WTC11 (cell line): ENCODE results near the gene ARHGAP25. TPM values are rescaled to one million over a fixed set of nuclear protein-coding genes. Genes with fewer than 3 reads are reported as not detected.

Source experiments
- ATAC-seq: fragments of 200-7000 bp; cut with Tn5 transposase; 2 replicates; pipeline ENCODE4 v1.10.0; 2021; ENCODE audit warnings: mild to moderate bottlenecking, moderate library complexity
- CTCF ChIA-PET: fragments of 300-600 bp; sonication (Branson Sonifier 250); formaldehyde crosslinking; loops from one replicate; lab custom pipeline; 2021; ENCODE audit warnings: antibody characterized with exemption; lab: Charles Lee
- POLR2A ChIA-PET: fragments of 350-600 bp; sonication (Branson Sonifier 250); formaldehyde crosslinking; loops from one replicate; lab custom pipeline; 2021; ENCODE audit warnings: antibody characterized with exemption; lab: Charles Lee
- DNase-seq: peaks from one replicate; pipeline ENCODE4 v3.0.0; 2021; ENCODE audit warnings: low spot score
- H3K27ac Mint-ChIP-seq: 2 replicates; pipeline ENCODE4 v1.8.0; 2021; ENCODE audit warnings: mixed read lengths
- H3K27me3 Mint-ChIP-seq: 2 replicates; pipeline ENCODE4 v1.8.0; 2021; ENCODE audit warnings: low read depth, mild to moderate bottlenecking, moderate library complexity, mixed read lengths
- H3K36me3 Mint-ChIP-seq: 2 replicates; pipeline ENCODE4 v1.8.0; 2021; ENCODE audit warnings: mixed read lengths
- H3K4me1 Mint-ChIP-seq: 2 replicates; pipeline ENCODE4 v1.8.0; 2022; ENCODE audit warnings: mixed read lengths
- H3K4me3 Mint-ChIP-seq: 2 replicates; pipeline ENCODE4 v1.8.0; 2021; ENCODE audit warnings: mild to moderate bottlenecking, moderate library complexity, mixed read lengths
- H3K9me3 Mint-ChIP-seq: 2 replicates; pipeline ENCODE4 v1.8.0; 2021; ENCODE audit warnings: mixed read lengths
- CREM ChIP-seq: sonication (generic); formaldehyde crosslinking; IDR thresholded peaks from 2 replicates; pipeline ENCODE4 v1.8.1; 2022; ENCODE audit warnings: mild to moderate bottlenecking, missing genetic modification reagents, moderate library complexity
- ETV6 ChIP-seq: sonication (generic); formaldehyde crosslinking; IDR thresholded peaks from 2 replicates; pipeline ENCODE4 v1.8.1; 2022; ENCODE audit warnings: mild to moderate bottlenecking, missing genetic modification reagents
- FOXK1 ChIP-seq: sonication (generic); formaldehyde crosslinking; IDR thresholded peaks from 2 replicates; pipeline ENCODE4 v1.8.0; 2022; ENCODE audit warnings: mild to moderate bottlenecking, moderate library complexity, missing genetic modification reagents
- GTF2I ChIP-seq: fragments of 250-450 bp; sonication (Bioruptor Pico); conservative IDR thresholded peaks from 2 replicates; pipeline ENCODE4 v1.4.0; 2021; ENCODE audit warnings: mild to moderate bottlenecking
- KAT7 ChIP-seq: sonication (generic); formaldehyde crosslinking; IDR thresholded peaks from 2 replicates; pipeline ENCODE4 v1.8.1; 2023; ENCODE audit warnings: missing genetic modification reagents, mild to moderate bottlenecking, borderline replicate concordance
- NFATC4 ChIP-seq: fragments of 250-450 bp; sonication (Bioruptor Pico); IDR thresholded peaks from 2 replicates; pipeline ENCODE4 v1.9.0; 2021; ENCODE audit warnings: mild to moderate bottlenecking
- RORB ChIP-seq: fragments of 250-450 bp; sonication (Bioruptor Pico); IDR thresholded peaks from 2 replicates; pipeline ENCODE4 v1.9.0; 2021; ENCODE audit warnings: mild to moderate bottlenecking
- SMAD3 ChIP-seq: sonication (generic); formaldehyde crosslinking; IDR thresholded peaks from 2 replicates; pipeline ENCODE4 v1.8.0; 2022; ENCODE audit warnings: missing genetic modification reagents, mild to moderate bottlenecking, borderline replicate concordance
- SMAD4 ChIP-seq: sonication (generic); formaldehyde crosslinking; IDR thresholded peaks from 2 replicates; pipeline ENCODE4 v1.8.0; 2022; ENCODE audit warnings: mild to moderate bottlenecking, missing genetic modification reagents
- ZNF121 ChIP-seq: sonication (generic); formaldehyde crosslinking; IDR thresholded peaks from 2 replicates; pipeline ENCODE4 v1.8.0; 2023; ENCODE audit warnings: missing genetic modification reagents
- ZNF219 ChIP-seq: sonication (generic); formaldehyde crosslinking; IDR thresholded peaks from 2 replicates; pipeline ENCODE4 v1.8.0; 2023; ENCODE audit warnings: missing genetic modification reagents, mild to moderate bottlenecking, borderline replicate concordance
- ZNF317 ChIP-seq: sonication (generic); formaldehyde crosslinking; IDR thresholded peaks from 2 replicates; pipeline ENCODE4 v1.8.1; 2023; ENCODE audit warnings: low read depth, mild to moderate bottlenecking, moderate library complexity, missing genetic modification reagents, borderline replicate concordance
- ZNF671 ChIP-seq: fragments of 250-450 bp; sonication (Bioruptor Pico); IDR thresholded peaks from 2 replicates; pipeline ENCODE4 v1.8.0; 2021; ENCODE audit warnings: mild to moderate bottlenecking
- total RNA-seq: library from RNA; stranded (reverse); gene quantifications from 3 replicates; pipeline ENCODE4 v1.2.3, GENCODE V29; 2021
- TF ChIP-seq, protein P1 (sequence below): sonication (generic); formaldehyde crosslinking; IDR thresholded peaks from 2 replicates; pipeline ENCODE4 v1.8.1; 2023; ENCODE audit warnings: mild to moderate bottlenecking, missing genetic modification reagents
- TF ChIP-seq, protein P2 (sequence below): sonication (generic); formaldehyde crosslinking; conservative IDR thresholded peaks from 2 replicates; pipeline ENCODE4 v1.8.1; 2023; ENCODE audit warnings: mild to moderate bottlenecking, low read depth, missing genetic modification reagents, moderate library complexity
- TF ChIP-seq, protein P3 (sequence below): sonication (generic); formaldehyde crosslinking; IDR thresholded peaks from 2 replicates; pipeline ENCODE4 v1.8.0; 2023; ENCODE audit warnings: missing genetic modification reagents
- TF ChIP-seq, protein P4 (sequence below): fragments of 250-450 bp; sonication (Bioruptor Pico); IDR thresholded peaks from 2 replicates; pipeline ENCODE4 v1.9.0; 2021; ENCODE audit warnings: mild to moderate bottlenecking
- TF ChIP-seq, protein P5 (sequence below): fragments of 250-450 bp; sonication (Bioruptor Pico); IDR thresholded peaks from 2 replicates; pipeline ENCODE4 v1.9.0; 2021; ENCODE audit warnings: moderate library complexity, mild to moderate bottlenecking, inconsistent platforms, borderline replicate concordance
- TF ChIP-seq, protein P6 (sequence below): sonication (generic); formaldehyde crosslinking; IDR thresholded peaks from 2 replicates; pipeline ENCODE4 v1.8.1; 2022; ENCODE audit warnings: low read depth, missing genetic modification reagents, borderline replicate concordance
- TF ChIP-seq, protein P7 (sequence below): fragments of 250-450 bp; sonication (Bioruptor Pico); IDR thresholded peaks from 2 replicates; pipeline ENCODE4 v1.9.0; 2021; ENCODE audit warnings: mild to moderate bottlenecking, borderline replicate concordance

Gene ARHGAP25
- total RNA-seq, 1 experiment from 2014 or later = 2.9 TPM

DNA sequence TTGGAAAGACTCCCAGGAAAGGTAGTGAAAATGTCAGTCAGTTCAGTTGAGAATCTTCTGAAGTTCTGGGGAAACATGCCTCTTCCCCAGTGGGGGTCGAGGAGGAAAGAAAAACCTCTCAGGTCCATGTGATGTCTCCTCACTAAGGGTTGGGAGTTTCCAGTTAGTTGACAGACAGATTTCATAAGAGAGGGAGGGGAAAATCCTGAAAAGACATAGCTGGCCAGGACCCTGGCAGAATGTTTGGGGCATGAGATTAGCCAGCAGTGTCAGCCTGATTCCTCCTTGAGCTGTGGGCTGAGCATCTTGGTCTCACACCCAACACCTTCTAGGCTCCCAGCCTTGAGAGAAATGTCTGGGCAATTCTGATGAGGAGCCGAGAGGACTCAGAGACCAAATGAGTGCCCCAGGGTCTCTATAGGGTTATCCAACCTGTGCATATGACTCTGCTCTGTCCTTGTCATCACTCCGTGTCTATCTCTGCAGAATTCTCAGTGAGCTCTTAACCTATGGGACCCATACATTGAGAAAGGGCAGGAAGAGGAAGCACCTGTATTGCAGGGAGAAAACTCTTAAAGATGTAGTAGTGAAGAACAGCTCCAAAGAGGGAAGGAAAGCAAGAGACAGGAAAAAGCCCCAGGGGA is 122.7 kb downstream of the ARHGAP25 start:
- TF ChIP-seq NFATC4 (no peak), KAT7 (CRISPR knock-in tag) (no peak), SMAD3 (CRISPR knock-in tag) (no peak), CREM (CRISPR knock-in tag) (no peak), ZNF219 (CRISPR knock-in tag) (no peak), ZNF317 (CRISPR knock-in tag) (no peak), RORB (CRISPR knock-in tag) (no peak), ZNF671 (no peak), SMAD4 (CRISPR knock-in tag) (no peak), FOXK1 (CRISPR knock-in tag) (no peak), ETV6 (CRISPR knock-in tag) (no peak), GTF2I (CRISPR knock-in tag) (no peak), ZNF121 (no peak)
- TF ChIP-seq, protein P1, sequence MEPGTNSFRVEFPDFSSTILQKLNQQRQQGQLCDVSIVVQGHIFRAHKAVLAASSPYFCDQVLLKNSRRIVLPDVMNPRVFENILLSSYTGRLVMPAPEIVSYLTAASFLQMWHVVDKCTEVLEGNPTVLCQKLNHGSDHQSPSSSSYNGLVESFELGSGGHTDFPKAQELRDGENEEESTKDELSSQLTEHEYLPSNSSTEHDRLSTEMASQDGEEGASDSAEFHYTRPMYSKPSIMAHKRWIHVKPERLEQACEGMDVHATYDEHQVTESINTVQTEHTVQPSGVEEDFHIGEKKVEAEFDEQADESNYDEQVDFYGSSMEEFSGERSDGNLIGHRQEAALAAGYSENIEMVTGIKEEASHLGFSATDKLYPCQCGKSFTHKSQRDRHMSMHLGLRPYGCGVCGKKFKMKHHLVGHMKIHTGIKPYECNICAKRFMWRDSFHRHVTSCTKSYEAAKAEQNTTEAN = no peak
- TF ChIP-seq, protein P2, sequence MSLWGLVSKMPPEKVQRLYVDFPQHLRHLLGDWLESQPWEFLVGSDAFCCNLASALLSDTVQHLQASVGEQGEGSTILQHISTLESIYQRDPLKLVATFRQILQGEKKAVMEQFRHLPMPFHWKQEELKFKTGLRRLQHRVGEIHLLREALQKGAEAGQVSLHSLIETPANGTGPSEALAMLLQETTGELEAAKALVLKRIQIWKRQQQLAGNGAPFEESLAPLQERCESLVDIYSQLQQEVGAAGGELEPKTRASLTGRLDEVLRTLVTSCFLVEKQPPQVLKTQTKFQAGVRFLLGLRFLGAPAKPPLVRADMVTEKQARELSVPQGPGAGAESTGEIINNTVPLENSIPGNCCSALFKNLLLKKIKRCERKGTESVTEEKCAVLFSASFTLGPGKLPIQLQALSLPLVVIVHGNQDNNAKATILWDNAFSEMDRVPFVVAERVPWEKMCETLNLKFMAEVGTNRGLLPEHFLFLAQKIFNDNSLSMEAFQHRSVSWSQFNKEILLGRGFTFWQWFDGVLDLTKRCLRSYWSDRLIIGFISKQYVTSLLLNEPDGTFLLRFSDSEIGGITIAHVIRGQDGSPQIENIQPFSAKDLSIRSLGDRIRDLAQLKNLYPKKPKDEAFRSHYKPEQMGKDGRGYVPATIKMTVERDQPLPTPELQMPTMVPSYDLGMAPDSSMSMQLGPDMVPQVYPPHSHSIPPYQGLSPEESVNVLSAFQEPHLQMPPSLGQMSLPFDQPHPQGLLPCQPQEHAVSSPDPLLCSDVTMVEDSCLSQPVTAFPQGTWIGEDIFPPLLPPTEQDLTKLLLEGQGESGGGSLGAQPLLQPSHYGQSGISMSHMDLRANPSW (CRISPR knock-in tag) = no peak
- TF ChIP-seq, protein P3, sequence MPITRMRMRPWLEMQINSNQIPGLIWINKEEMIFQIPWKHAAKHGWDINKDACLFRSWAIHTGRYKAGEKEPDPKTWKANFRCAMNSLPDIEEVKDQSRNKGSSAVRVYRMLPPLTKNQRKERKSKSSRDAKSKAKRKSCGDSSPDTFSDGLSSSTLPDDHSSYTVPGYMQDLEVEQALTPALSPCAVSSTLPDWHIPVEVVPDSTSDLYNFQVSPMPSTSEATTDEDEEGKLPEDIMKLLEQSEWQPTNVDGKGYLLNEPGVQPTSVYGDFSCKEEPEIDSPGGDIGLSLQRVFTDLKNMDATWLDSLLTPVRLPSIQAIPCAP (CRISPR knock-in tag) = no peak
- TF ChIP-seq, protein P4, sequence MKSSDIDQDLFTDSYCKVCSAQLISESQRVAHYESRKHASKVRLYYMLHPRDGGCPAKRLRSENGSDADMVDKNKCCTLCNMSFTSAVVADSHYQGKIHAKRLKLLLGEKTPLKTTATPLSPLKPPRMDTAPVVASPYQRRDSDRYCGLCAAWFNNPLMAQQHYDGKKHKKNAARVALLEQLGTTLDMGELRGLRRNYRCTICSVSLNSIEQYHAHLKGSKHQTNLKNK (CRISPR knock-in tag) = no peak
- TF ChIP-seq, protein P5, sequence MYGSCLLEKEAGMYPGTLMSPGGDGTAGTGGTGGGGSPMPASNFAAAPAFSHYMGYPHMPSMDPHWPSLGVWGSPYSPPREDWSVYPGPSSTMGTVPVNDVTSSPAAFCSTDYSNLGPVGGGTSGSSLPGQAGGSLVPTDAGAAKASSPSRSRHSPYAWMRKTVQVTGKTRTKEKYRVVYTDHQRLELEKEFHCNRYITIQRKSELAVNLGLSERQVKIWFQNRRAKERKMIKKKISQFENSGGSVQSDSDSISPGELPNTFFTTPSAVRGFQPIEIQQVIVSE = no peak
- TF ChIP-seq, protein P6, sequence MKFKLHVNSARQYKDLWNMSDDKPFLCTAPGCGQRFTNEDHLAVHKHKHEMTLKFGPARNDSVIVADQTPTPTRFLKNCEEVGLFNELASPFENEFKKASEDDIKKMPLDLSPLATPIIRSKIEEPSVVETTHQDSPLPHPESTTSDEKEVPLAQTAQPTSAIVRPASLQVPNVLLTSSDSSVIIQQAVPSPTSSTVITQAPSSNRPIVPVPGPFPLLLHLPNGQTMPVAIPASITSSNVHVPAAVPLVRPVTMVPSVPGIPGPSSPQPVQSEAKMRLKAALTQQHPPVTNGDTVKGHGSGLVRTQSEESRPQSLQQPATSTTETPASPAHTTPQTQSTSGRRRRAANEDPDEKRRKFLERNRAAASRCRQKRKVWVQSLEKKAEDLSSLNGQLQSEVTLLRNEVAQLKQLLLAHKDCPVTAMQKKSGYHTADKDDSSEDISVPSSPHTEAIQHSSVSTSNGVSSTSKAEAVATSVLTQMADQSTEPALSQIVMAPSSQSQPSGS = no peak
- TF ChIP-seq, protein P7, sequence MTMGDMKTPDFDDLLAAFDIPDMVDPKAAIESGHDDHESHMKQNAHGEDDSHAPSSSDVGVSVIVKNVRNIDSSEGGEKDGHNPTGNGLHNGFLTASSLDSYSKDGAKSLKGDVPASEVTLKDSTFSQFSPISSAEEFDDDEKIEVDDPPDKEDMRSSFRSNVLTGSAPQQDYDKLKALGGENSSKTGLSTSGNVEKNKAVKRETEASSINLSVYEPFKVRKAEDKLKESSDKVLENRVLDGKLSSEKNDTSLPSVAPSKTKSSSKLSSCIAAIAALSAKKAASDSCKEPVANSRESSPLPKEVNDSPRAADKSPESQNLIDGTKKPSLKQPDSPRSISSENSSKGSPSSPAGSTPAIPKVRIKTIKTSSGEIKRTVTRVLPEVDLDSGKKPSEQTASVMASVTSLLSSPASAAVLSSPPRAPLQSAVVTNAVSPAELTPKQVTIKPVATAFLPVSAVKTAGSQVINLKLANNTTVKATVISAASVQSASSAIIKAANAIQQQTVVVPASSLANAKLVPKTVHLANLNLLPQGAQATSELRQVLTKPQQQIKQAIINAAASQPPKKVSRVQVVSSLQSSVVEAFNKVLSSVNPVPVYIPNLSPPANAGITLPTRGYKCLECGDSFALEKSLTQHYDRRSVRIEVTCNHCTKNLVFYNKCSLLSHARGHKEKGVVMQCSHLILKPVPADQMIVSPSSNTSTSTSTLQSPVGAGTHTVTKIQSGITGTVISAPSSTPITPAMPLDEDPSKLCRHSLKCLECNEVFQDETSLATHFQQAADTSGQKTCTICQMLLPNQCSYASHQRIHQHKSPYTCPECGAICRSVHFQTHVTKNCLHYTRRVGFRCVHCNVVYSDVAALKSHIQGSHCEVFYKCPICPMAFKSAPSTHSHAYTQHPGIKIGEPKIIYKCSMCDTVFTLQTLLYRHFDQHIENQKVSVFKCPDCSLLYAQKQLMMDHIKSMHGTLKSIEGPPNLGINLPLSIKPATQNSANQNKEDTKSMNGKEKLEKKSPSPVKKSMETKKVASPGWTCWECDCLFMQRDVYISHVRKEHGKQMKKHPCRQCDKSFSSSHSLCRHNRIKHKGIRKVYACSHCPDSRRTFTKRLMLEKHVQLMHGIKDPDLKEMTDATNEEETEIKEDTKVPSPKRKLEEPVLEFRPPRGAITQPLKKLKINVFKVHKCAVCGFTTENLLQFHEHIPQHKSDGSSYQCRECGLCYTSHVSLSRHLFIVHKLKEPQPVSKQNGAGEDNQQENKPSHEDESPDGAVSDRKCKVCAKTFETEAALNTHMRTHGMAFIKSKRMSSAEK (CRISPR knock-in tag) = no peak
- TF ChIP-seq, all 79 proteins: peak for 0
- Mint-ChIP-seq H3K27me3 (no peaks in the 10 kb centered on the region; the same call in 1 of the 2 replicates), H3K36me3 (no peaks in the 10 kb centered on the region), H3K4me3 (no peak overlapping the region), H3K4me1 (peaks cover 18% of the 10 kb centered on the region), H3K27ac (no peak overlapping the region), H3K9me3 (no peaks in the 10 kb centered on the region)
- CTCF ChIA-PET = interaction anchor here (3.1 kb wide), 1 partner anchor 18 kb away, joined by 9 read pairs; no protein-coding TSS in a partner anchor
- ATAC-seq = no peak
- POLR2A ChIA-PET = no interaction called here
- DNase-seq = no peak
